HepG2 (cell line): ENCODE data around the gene WNT10A. TPM values are rescaled to one million over a fixed set of nuclear protein-coding genes. Genes with fewer than 3 reads are reported as not detected.

ENCODE experiments used
- ATAC-seq: fragments of 200-7000 bp; cut with Tn5 transposase; 3 replicates; pipeline ENCODE4 v1.9.1; 2020; ENCODE audit warnings: mild to moderate bottlenecking, moderate library complexity
- BruUV-seq: library from RNA; stranded (reverse); fragments of 400-500 nt; replicated peaks from 2 replicates; lab custom pipeline; 2021; lab: Mats Ljungman, UMichigan
- CTCF ChIA-PET: fragments of 300-600 bp; formaldehyde crosslinking; extraction: SDS; loops from one replicate; lab custom pipeline; 2021; ENCODE audit warnings: low total read pairs, inconsistent platforms, low intra/inter-chr PET ratio; lab: Yijun Ruan, JAX
- POLR2A ChIA-PET: fragments of 350-600 bp; sonication (Branson Sonifier 250); formaldehyde crosslinking; loops from one replicate; lab custom pipeline; 2020; ENCODE audit warnings: antibody characterized with exemption, inconsistent platforms; lab: Yijun Ruan, JAX
- DNase-seq: peaks from one replicate; pipeline ENCODE4 v3.0.0-alpha.2; 2015; ENCODE audit warnings: low spot score
- FAIRE-seq: peaks from 3 replicates; lab custom pipeline; 2011; peaks lifted over from hg19 to GRCh38; lab: Jason Lieb, UNC
- H2AFZ ChIP-seq: one replicate; pipeline ENCODE4 v1.6.1; 2011; ENCODE audit warnings: low read length, inconsistent platforms
- H3K27ac ChIP-seq: fragments of 300-600 bp; 3 replicates; pipeline ENCODE4 v1.8.0; 2011; ENCODE audit warnings: mixed run types, mild to moderate bottlenecking, mixed read lengths, low read length, inconsistent platforms; ENCODE audit not compliant: insufficient read depth; ENCODE audit errors: extremely low read length
- H3K27me3 ChIP-seq, 2 experiments: fragments of 200-600 bp in 1 of 2; 2 replicates in 1 of 2; 3 replicates in 1 of 2; pipeline versions ENCODE4 v1.6.0 to v1.8.0; 2011; ENCODE audit warnings: low read length in 2 of 2, mild to moderate bottlenecking in 2 of 2, moderate library complexity in 2 of 2, inconsistent platforms in 1 of 2; ENCODE audit not compliant: insufficient read depth in 2 of 2, control insufficient read depth in 1 of 2
- H3K36me3 ChIP-seq, 2 experiments: fragments of 200-600 bp in 1 of 2; replicated peaks in 1 of 2; 2 replicates in 1 of 2; 3 replicates in 1 of 2; pipeline versions ENCODE4 v1.5.1 to v1.8.0; 2011; ENCODE audit warnings: low read length in 2 of 2, inconsistent platforms in 1 of 2; ENCODE audit not compliant: insufficient read depth in 2 of 2, control insufficient read depth in 1 of 2
- H3K4me1 ChIP-seq: 2 replicates; pipeline ENCODE4 v1.5.1; 2012; ENCODE audit warnings: low read length, inconsistent platforms; ENCODE audit not compliant: insufficient read depth
- H3K4me2 ChIP-seq: 2 replicates; pipeline ENCODE4 v1.6.0; 2011; ENCODE audit warnings: low read depth, low read length, inconsistent platforms
- H3K4me3 ChIP-seq, 3 experiments: fragments of 200-600 bp in 1 of 3; sonication (generic), shearing (Covaris generic) in 1 of 3; replicated peaks in 1 of 3; 2 replicates each; pipeline ENCODE4 v1.5.1; 2011 to 2016; ENCODE audit warnings: low read length in 3 of 3, inconsistent platforms in 2 of 3, low read depth in 2 of 3, mild to moderate bottlenecking in 2 of 3, control low read depth in 1 of 3, mixed read lengths in 1 of 3; ENCODE audit not compliant: insufficient read depth in 1 of 3
- H3K79me2 ChIP-seq: one replicate; pipeline ENCODE4 v1.6.1; 2011; ENCODE audit warnings: low read length, inconsistent platforms; ENCODE audit not compliant: insufficient read depth
- H3K9ac ChIP-seq: 2 replicates; pipeline ENCODE4 v1.6.0; 2011; ENCODE audit warnings: mild to moderate bottlenecking, low read depth, low read length, inconsistent platforms; ENCODE audit not compliant: insufficient read depth
- H3K9me3 ChIP-seq: 2 replicates; pipeline ENCODE4 v1.5.1; 2012; ENCODE audit warnings: mild to moderate bottlenecking, low read length
- H4K20me1 ChIP-seq: 2 replicates; pipeline ENCODE4 v1.6.0; 2011; ENCODE audit warnings: inconsistent platforms, mild to moderate bottlenecking, low read length, moderate library complexity; ENCODE audit not compliant: insufficient read depth
- AGO2 ChIP-seq: fragments of 200-400 bp; formaldehyde crosslinking; optimal IDR thresholded peaks from 2 replicates; pipeline ENCODE3; 2017; ENCODE audit warnings: mild to moderate bottlenecking, low read depth, low read length, moderate library complexity
- ARNT2 ChIP-seq: sonication (generic); formaldehyde crosslinking; IDR thresholded peaks from 2 replicates; pipeline ENCODE4 v1.8.0; 2022; ENCODE audit warnings: mild to moderate bottlenecking, low read depth, missing genetic modification reagents, moderate library complexity
- BRD4 ChIP-seq: sonication (generic); formaldehyde crosslinking; IDR thresholded peaks from 2 replicates; pipeline ENCODE4 v1.4.0; 2020; ENCODE audit warnings: missing genetic modification reagents
- EED ChIP-seq: sonication (generic); formaldehyde crosslinking; IDR thresholded peaks from 2 replicates; pipeline ENCODE4 v1.5.0; 2020; ENCODE audit warnings: mild to moderate bottlenecking, missing genetic modification reagents
- FOSL2 ChIP-seq: sonication (generic); formaldehyde crosslinking; IDR thresholded peaks from 2 replicates; pipeline ENCODE4 v1.4.0; 2020; ENCODE audit warnings: missing genetic modification reagents
- GABPB1 ChIP-seq: IDR thresholded peaks from 2 replicates; pipeline ENCODE4 v1.6.1; 2016; ENCODE audit warnings: mild to moderate bottlenecking, missing genetic modification reagents, moderate library complexity, missing compliant biosample characterization
- HNRNPL ChIP-seq: fragments of 200-400 bp; formaldehyde crosslinking; IDR thresholded peaks from 2 replicates; pipeline ENCODE4 v1.6.1; 2017; ENCODE audit warnings: mild to moderate bottlenecking, low read depth, low read length
- MZF1 ChIP-seq: sonication (generic); formaldehyde crosslinking; IDR thresholded peaks from 2 replicates; pipeline ENCODE4 v1.8.1; 2023; ENCODE audit warnings: mild to moderate bottlenecking, missing genetic modification reagents, borderline replicate concordance
- NONO ChIP-seq, 2 experiments: fragments of 450-650 bp in 1 of 2; sonication (generic) in 1 of 2; formaldehyde crosslinking in 1 of 2; IDR thresholded peaks in 1 of 2; conservative IDR thresholded peaks in 1 of 2; 2 replicates each; pipeline versions ENCODE4 v1.6.1 to v1.8.0; 2017 to 2022; ENCODE audit warnings: mild to moderate bottlenecking in 1 of 2, missing genetic modification reagents in 1 of 2, moderate library complexity in 1 of 2
- RAD21 ChIP-seq: fragments of 450-650 bp; formaldehyde crosslinking; IDR thresholded peaks from 2 replicates; pipeline ENCODE4 v1.5.0; 2020; ENCODE audit warnings: mild to moderate bottlenecking
- RELA ChIP-seq: sonication (generic); formaldehyde crosslinking; IDR thresholded peaks from 2 replicates; pipeline ENCODE4 v1.4.0; 2020; ENCODE audit warnings: missing genetic modification reagents
- ZMYM4 ChIP-seq: sonication (generic); formaldehyde crosslinking; IDR thresholded peaks from 2 replicates; pipeline ENCODE4 v1.8.1; 2023; ENCODE audit warnings: mild to moderate bottlenecking, missing genetic modification reagents
- ZNF563 ChIP-seq: sonication (generic); formaldehyde crosslinking; IDR thresholded peaks from 2 replicates; pipeline ENCODE4 v1.8.0; 2022; ENCODE audit warnings: mild to moderate bottlenecking, moderate library complexity, missing genetic modification reagents
- ZNF570 ChIP-seq: sonication (generic); formaldehyde crosslinking; IDR thresholded peaks from 2 replicates; pipeline ENCODE4 v1.4.0; 2020; ENCODE audit warnings: mild to moderate bottlenecking, missing genetic modification reagents, borderline replicate concordance
- ZNF629 ChIP-seq: sonication (generic); formaldehyde crosslinking; conservative IDR thresholded peaks from 2 replicates; pipeline ENCODE4 v1.5.0; 2020; ENCODE audit warnings: missing genetic modification reagents
- ZNF746 ChIP-seq: sonication (generic); formaldehyde crosslinking; IDR thresholded peaks from 2 replicates; pipeline ENCODE4 v1.8.0; 2022; ENCODE audit warnings: mild to moderate bottlenecking, missing genetic modification reagents
- ZNF788 ChIP-seq: sonication (generic); formaldehyde crosslinking; IDR thresholded peaks from 2 replicates; pipeline ENCODE4 v1.5.0; 2020; ENCODE audit warnings: mild to moderate bottlenecking, missing genetic modification reagents, borderline replicate concordance
- ZSCAN21 ChIP-seq: sonication (generic); formaldehyde crosslinking; IDR thresholded peaks from 2 replicates; pipeline ENCODE4 v1.8.0; 2022; ENCODE audit warnings: mild to moderate bottlenecking, missing genetic modification reagents, moderate library complexity, borderline replicate concordance
- WGBS: methylation state at CpG from one replicate; pipeline ENCODE4 v1.1.6; 2017; ENCODE audit warnings: low lambda C conversion rate; 5-methylcytosine and 5-hydroxymethylcytosine counted together
- in situ Hi-C: cut with HindIII; loops from 2 replicates; pipeline ENCODE4 v1.10.0; 2017; ENCODE audit warnings: low pct_unique_long_range_greater_than_20kb; ENCODE audit not compliant: extremely low pct_ligation_motif_present
- intact Hi-C: fragments of 100-400 bp; cut with micrococcal nuclease; formaldehyde crosslinking; loops from one replicate; pipeline ENCODE4 v1.10.0; 2022; ENCODE audit not compliant: unreplicated experiment
- polyA plus RNA-seq, 8 experiments: library from polyadenylated mRNA; depleted of rRNA in 3 of 8; stranded (reverse) in 7 of 8; unstranded in 1 of 8; fragments of >200 nt; fragmentation: Illumina TruSeq in 4 of 8; extraction: Trizol in 4 of 8; gene quantifications; 2 replicates each; pipeline versions ENCODE4 v1.2.1 to v1.2.3, GENCODE V29; 2011 to 2016; ENCODE audit warnings: low read depth in 4 of 8, missing spikeins in 1 of 8, mixed read lengths in 1 of 8; ENCODE audit not compliant: insufficient read depth in 1 of 8
- total RNA-seq, 5 experiments: library from RNA; depleted of rRNA; stranded (reverse); fragments of >200 nt; fragmentation: Illumina TruSeq; extraction: Trizol; gene quantifications; 2 replicates each; pipeline ENCODE4 v1.2.3, GENCODE V29; 2016; ENCODE audit warnings: low read depth in 1 of 5
- TF ChIP-seq, protein P1 (sequence below): IDR thresholded peaks from 2 replicates; pipeline ENCODE4 v1.6.1; 2012; ENCODE audit warnings: inconsistent platforms
- TF ChIP-seq, protein P2 (sequence below): sonication (generic); formaldehyde crosslinking; IDR thresholded peaks from 2 replicates; pipeline ENCODE4 v1.5.1; 2020; ENCODE audit warnings: mild to moderate bottlenecking, missing genetic modification reagents, moderate library complexity
- TF ChIP-seq, protein P3 (sequence below): sonication (generic); formaldehyde crosslinking; IDR thresholded peaks from 2 replicates; pipeline ENCODE4 v1.4.0; 2020; ENCODE audit warnings: missing genetic modification reagents

WNT10A gene
- total and polyA plus RNA-seq, 2 of the 13 experiments (the other 11 are each of a cell fraction or from before 2014, with no cell fraction given), result 0.03 TPM; not detected in 1

- H2AFZ ChIP-seq, result no peak overlapping the region
- intact Hi-C loops, result loop anchor here (1.0 kb wide), 1 partner anchor 47 kb away; no protein-coding TSS in a partner anchor
- no peak overlapping the region for H3K9ac ChIP-seq
- TF ChIP-seq BRD4 (CRISPR knock-in tag) (0 out of 2 replicates have a peak, but pooled peaks have one; percentile 44), ZNF788 (peak; percentile 36; the same call in 1 of the 2 replicates), MZF1 (no peak), RAD21 (CRISPR knock-in tag) (peak; percentile 74), GABPB1 (CRISPR knock-in tag) (peak; percentile 87), ARNT2 (peak; percentile 95), HNRNPL (peak; percentile 58; the same call in 1 of the 2 replicates), ZNF563 (CRISPR knock-in tag) (peak; percentile 93), ZNF629 (CRISPR knock-in tag) (peak; percentile 93), ZSCAN21 (CRISPR knock-in tag) (peak; percentile 77; the same call in 1 of the 2 replicates), AGO2 (no peak), ZMYM4 (CRISPR knock-in tag) (no peak), RELA (no peak), NONO (IDR thresholded peaks at IDR 0.05) (no peak), NONO (CRISPR knock-in tag; conservative IDR thresholded peaks at IDR 0.05) (peak; percentile 47; the same call in 1 of the 2 replicates), ZNF570 (no peak), EED (CRISPR knock-in tag) (peak; percentile 88; the same call in 1 of the 2 replicates), ZNF746 (peak; percentile 27; the same call in 1 of the 2 replicates), FOSL2 (CRISPR knock-in tag) (peak; percentile 24; the same call in 1 of the 2 replicates)
- TF ChIP-seq, protein P1, sequence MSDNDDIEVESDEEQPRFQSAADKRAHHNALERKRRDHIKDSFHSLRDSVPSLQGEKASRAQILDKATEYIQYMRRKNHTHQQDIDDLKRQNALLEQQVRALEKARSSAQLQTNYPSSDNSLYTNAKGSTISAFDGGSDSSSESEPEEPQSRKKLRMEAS, result peak; percentile 87
- TF ChIP-seq, protein P2, sequence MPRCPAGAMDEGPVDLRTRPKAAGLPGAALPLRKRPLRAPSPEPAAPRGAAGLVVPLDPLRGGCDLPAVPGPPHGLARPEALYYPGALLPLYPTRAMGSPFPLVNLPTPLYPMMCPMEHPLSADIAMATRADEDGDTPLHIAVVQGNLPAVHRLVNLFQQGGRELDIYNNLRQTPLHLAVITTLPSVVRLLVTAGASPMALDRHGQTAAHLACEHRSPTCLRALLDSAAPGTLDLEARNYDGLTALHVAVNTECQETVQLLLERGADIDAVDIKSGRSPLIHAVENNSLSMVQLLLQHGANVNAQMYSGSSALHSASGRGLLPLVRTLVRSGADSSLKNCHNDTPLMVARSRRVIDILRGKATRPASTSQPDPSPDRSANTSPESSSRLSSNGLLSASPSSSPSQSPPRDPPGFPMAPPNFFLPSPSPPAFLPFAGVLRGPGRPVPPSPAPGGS (CRISPR knock-in tag), result peak; percentile 76; the same call in 1 of the 2 replicates
- TF ChIP-seq, protein P3, sequence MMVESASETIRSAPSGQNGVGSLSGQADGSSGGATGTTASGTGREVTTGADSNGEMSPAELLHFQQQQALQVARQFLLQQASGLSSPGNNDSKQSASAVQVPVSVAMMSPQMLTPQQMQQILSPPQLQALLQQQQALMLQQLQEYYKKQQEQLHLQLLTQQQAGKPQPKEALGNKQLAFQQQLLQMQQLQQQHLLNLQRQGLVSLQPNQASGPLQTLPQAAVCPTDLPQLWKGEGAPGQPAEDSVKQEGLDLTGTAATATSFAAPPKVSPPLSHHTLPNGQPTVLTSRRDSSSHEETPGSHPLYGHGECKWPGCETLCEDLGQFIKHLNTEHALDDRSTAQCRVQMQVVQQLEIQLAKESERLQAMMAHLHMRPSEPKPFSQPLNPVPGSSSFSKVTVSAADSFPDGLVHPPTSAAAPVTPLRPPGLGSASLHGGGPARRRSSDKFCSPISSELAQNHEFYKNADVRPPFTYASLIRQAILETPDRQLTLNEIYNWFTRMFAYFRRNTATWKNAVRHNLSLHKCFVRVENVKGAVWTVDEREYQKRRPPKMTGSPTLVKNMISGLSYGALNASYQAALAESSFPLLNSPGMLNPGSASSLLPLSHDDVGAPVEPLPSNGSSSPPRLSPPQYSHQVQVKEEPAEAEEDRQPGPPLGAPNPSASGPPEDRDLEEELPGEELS (CRISPR knock-in tag), result no peak
These were observed 12.2 kb downstream of the WNT10A start for GRCh38 chr2:218892693-218893348.

More at GRCh38 chr2:218892693-218893348, 12.2 kb downstream of the WNT10A start:
- FAIRE-seq (peak; percentile 37), DNase-seq (peak; percentile 32), ATAC-seq (peak; percentile 86)
- Histone ChIP-seq H3K27me3 (peaks cover 33 to 89% of the 10 kb centered on the region in 2 experiments; a peak in 4 of 5 replicates), H3K4me3 (peak overlapping the region; percentile 36 to 65 (median 50); a peak in 4 of 6 replicates), H3K4me1 (peaks cover 44% of the 10 kb centered on the region), H3K27ac (no peak overlapping the region), H3K9me3 (no peaks in the 10 kb centered on the region), H4K20me1 (no peaks in the 10 kb centered on the region; the same call in 1 of the 2 replicates), H3K79me2 (no peaks in the 10 kb centered on the region), H3K36me3 (no peaks in the 10 kb centered on the region), H3K4me2 (peak overlapping the region; percentile 74)
- CTCF ChIA-PET, result no interaction called here
- BruUV-seq, result no TSS peak
- POLR2A ChIA-PET, result interaction anchor here (1.0 kb wide), 1 partner anchor 8 kb away, joined by 3 read pairs; no protein-coding TSS in a partner anchor
- in situ Hi-C loops, result no loop called here
- 2% methylated on average over 27 of the region's 72 CpGs for WGBS
